Gastroesophageal sphincter (tissue), 4 donors: ENCODE data around the gene SCAANT1. TPM values are rescaled to one million over a fixed set of nuclear protein-coding genes. Genes with fewer than 3 reads are reported as not detected.

ENCODE experiments used
- ATAC-seq: fragments of 150-250 bp; one replicate; pipeline ENCODE4 v1.9.1; 2016; ENCODE audit warnings: mild to moderate bottlenecking, moderate library complexity
- H3K27ac ChIP-seq, 4 donors: fragments of 200-600 bp; sonication (generic) in 3 of 4; 1 replicate in 3 of 4; 2 replicates in 1 of 4; pipeline ENCODE4 v1.5.1; 2016 to 2019
- H3K27me3 ChIP-seq: fragments of 200-600 bp; sonication (generic); one replicate; pipeline ENCODE4 v1.5.1; 2019
- H3K36me3 ChIP-seq, 2 donors: fragments of 200-600 bp; sonication (generic); one replicate each; pipeline ENCODE4 v1.5.1; 2019; ENCODE audit warnings: control low read depth in 1 of 2
- H3K4me1 ChIP-seq, 3 donors: fragments of 200-600 bp; sonication (generic); 1 replicate in 2 of 3; 2 replicates in 1 of 3; pipeline ENCODE4 v1.5.1; 2016 to 2019; ENCODE audit warnings: control low read depth in 2 of 3
- H3K4me3 ChIP-seq, 2 donors: fragments of 200-600 bp; sonication (generic); one replicate each; pipeline ENCODE4 v1.5.1; 2019; ENCODE audit warnings: mild to moderate bottlenecking in 1 of 2, moderate library complexity in 1 of 2
- H3K9me3 ChIP-seq, 3 donors: fragments of 200-600 bp; sonication (generic); one replicate each; pipeline ENCODE4 v1.5.1; 2017 to 2019; ENCODE audit warnings: control low read depth in 2 of 3
- EP300 ChIP-seq: sonication (generic); formaldehyde crosslinking; IDR thresholded peaks from one replicate; pipeline ENCODE4 v1.6.1; 2017; ENCODE audit warnings: antibody characterized with exemption, mild to moderate bottlenecking
- POLR2A ChIP-seq, 2 donors: fragments of 450-650 bp; IDR thresholded peaks; one replicate each; pipeline ENCODE4 v1.6.1; 2017; ENCODE audit warnings: antibody characterized with exemption in 2 of 2, mild to moderate bottlenecking in 2 of 2, moderate library complexity in 1 of 2
- POLR2AphosphoS5 ChIP-seq: sonication (generic); formaldehyde crosslinking; IDR thresholded peaks from one replicate; pipeline ENCODE4 v1.6.1; 2017; ENCODE audit warnings: antibody characterized with exemption
- WGBS, 2 donors: methylation state at CpG; one replicate each; pipeline ENCODE4 v1.1.5; 2018; ENCODE audit warnings: low coverage in 1 of 2; 5-methylcytosine and 5-hydroxymethylcytosine counted together
- total RNA-seq, 4 donors: library from RNA; depleted of rRNA; stranded (reverse); fragments of >200 nt; gene quantifications; one replicate each; pipeline ENCODE4 v1.1.0, GENCODE V29; 2016
- TF ChIP-seq, protein P1 (sequence below), 4 experiments: fragments of 200-600 bp in 2 of 4; fragments of 450-650 bp in 2 of 4; sonication (generic) in 1 of 4; IDR thresholded peaks; one replicate each; pipeline ENCODE4 v1.5.1; 2017 to 2019; ENCODE audit warnings: antibody characterized with exemption in 4 of 4, mild to moderate bottlenecking in 2 of 4, moderate library complexity in 2 of 4

The SCAANT1 gene
- total RNA-seq, 4 donors from 2014 or later, result not detected

DNA sequence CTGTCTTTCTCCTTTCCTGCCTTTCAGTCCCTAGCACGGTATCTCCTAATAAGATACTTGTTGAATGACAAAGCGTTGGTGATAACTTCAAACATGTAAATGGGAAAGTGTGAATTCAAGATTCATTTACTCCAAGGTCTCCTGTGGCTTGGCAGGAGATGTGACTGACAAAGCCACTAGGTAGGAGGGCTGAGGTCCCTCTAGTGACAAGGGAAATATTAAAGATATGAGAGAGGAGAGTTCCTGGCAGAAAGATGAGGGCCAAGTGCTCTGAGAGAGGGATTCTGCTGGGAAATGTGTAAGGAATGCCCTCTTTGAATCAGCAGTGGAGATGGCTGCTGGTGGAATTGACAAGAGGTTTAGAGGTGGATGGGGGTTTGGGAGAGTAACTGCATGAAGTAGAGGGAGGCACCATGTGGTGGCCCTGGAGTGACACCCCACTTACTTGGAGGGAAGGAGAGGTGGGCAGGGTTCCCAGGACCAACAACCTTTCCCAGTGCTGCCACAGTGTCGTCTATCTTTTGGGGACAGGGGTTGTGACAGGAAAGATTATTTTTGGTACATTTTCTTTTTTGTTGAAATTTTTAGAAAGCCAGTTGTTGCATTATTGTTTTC is 43.0 kb upstream of the SCAANT1 start:
- Histone ChIP-seq H3K36me3 (peaks cover 0 to 11% of the 10 kb centered on the region in 2 donors), H3K27me3 (no peaks in the 10 kb centered on the region), H3K4me3 (no peak overlapping the region), H3K27ac (peak overlapping the region in 3 of 4 donors; percentile 16 to 31 (median 29)), H3K9me3 (no peaks in the 10 kb centered on the region), H3K4me1 (peaks cover 12 to 88% (median 15%) of the 10 kb centered on the region in 3 donors)
- no peak for ATAC-seq
- TF ChIP-seq, protein P1, sequence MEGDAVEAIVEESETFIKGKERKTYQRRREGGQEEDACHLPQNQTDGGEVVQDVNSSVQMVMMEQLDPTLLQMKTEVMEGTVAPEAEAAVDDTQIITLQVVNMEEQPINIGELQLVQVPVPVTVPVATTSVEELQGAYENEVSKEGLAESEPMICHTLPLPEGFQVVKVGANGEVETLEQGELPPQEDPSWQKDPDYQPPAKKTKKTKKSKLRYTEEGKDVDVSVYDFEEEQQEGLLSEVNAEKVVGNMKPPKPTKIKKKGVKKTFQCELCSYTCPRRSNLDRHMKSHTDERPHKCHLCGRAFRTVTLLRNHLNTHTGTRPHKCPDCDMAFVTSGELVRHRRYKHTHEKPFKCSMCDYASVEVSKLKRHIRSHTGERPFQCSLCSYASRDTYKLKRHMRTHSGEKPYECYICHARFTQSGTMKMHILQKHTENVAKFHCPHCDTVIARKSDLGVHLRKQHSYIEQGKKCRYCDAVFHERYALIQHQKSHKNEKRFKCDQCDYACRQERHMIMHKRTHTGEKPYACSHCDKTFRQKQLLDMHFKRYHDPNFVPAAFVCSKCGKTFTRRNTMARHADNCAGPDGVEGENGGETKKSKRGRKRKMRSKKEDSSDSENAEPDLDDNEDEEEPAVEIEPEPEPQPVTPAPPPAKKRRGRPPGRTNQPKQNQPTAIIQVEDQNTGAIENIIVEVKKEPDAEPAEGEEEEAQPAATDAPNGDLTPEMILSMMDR (IDR thresholded peaks at IDR 0.05), result no peak
- TF ChIP-seq POLR2AphosphoS5, result no peak
- TF ChIP-seq POLR2A (IDR thresholded peaks at IDR 0.05), result no peak
- TF ChIP-seq EP300, result no peak
- whole genome bisulfite sequencing, 2 donors, result 83 to 90% methylated on average over 2 to 3 of the region's 3 CpGs

DNA sequence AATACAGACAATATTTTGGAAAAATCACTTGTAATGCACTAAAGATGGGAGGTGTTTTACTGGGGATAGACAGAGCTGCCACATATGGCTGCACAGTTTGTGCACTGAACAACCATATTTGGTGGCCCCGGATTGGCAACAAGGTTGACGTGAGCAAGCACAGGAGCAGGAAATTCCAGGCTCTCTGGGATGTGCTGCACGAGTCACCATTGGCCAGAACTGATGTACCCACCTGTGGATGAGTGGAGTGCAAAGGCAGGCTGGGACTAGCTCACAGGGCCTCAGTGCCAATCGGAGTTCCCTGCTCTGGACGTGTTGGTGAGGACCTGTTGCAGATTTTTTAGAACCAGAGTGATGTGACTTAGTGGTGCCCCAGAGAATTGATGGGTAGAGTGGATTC is 42.0 kb upstream of the SCAANT1 start:
- Histone ChIP-seq H3K36me3 (peaks cover 0 to 11% of the 10 kb centered on the region in 2 donors), H3K27ac (peak overlapping the region in 2 of 4 donors; percentile 8 to 31), H3K4me1 (peaks cover 12 to 88% (median 12%) of the 10 kb centered on the region in 3 donors), H3K27me3 (no peaks in the 10 kb centered on the region), H3K4me3 (no peak overlapping the region), H3K9me3 (no peaks in the 10 kb centered on the region)
- TF ChIP-seq EP300 (no peak), POLR2A (IDR thresholded peaks at IDR 0.05) (no peak), POLR2AphosphoS5 (no peak)
- TF ChIP-seq, protein P1 (IDR thresholded peaks at IDR 0.05), result no peak
- 73 to 79% methylated on average over 3 of the region's 5 CpGs for WGBS, 2 donors
- no peak for ATAC-seq

DNA sequence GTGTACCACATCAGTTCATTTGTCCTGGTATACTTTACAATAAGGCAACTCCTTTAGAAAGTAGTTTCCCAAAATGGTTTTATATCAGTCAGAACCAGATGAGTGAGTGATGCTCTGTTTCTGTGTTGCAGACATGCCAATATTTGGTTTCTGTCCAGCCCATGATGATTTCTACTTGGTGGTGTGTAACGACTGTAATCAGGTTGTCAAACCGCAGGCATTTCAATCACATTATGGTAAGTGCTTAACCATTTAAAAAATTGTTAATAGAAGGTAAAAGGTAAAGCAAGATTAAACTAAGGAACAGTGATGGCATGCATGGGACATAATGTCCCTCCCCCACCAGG is 40.0 kb upstream of the SCAANT1 start:
- no peaks in the 10 kb centered on the region for H3K9me3 ChIP-seq
- ATAC-seq, result no peak
- no peak overlapping the region for H3K27ac ChIP-seq
- TF ChIP-seq EP300, result no peak
- peaks cover 12 to 87% (median 15%) of the 10 kb centered on the region in 3 donors for H3K4me1 ChIP-seq
- WGBS, 2 donors, result 70 to 81% methylated on average over 1 to 2 of the region's 2 CpGs
- H3K4me3 ChIP-seq, result no peak overlapping the region
- no peaks in the 10 kb centered on the region for H3K27me3 ChIP-seq
- H3K36me3 ChIP-seq, result peaks cover 0 to 11% of the 10 kb centered on the region in 2 donors

DNA sequence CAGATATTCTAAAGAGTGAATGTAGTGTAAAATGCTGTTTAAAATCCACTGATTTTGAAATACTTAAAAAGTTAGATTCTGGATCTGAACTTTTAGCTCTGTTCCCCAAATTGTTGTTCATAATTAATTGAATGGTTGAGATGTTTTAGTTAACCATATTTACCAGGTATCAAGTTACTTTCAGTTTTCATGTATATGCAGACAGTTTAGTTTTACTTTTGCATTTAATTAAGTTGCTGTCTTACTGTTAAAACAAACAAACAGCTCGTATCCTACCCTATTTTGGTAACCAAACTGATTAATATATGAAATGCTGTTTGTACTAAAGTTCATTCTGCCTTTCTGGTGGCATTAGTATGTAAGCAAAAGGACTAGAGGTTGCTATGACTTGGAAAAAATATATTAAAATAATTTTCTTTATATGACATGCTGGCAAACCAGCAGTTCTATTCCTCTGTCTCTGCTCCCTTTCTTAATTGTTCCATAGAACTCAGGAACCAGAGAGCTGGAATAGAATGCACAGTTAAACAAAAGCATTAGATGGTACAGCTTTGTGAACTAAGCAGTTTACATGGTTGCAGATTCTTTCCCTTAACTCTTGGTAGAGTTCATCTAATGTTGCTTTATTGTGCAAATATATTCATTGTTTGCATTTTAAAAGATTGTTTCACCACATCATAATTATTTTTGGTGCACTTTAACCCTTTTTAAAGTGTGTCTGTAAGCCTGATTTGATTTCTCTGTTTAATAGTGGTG is 39.5 kb upstream of the SCAANT1 start:
- H3K27ac ChIP-seq, result peak overlapping the region in 1 of 4 donors; percentile 7
- peaks cover 7 to 82% (median 15%) of the 10 kb centered on the region in 3 donors for H3K4me1 ChIP-seq
- no peaks in the 10 kb centered on the region for H3K27me3 ChIP-seq
- no peak for ATAC-seq
- no peak overlapping the region for H3K4me3 ChIP-seq
- H3K36me3 ChIP-seq, result peaks cover 0 to 11% of the 10 kb centered on the region in 2 donors
- WGBS, 2 donors, result 15 to 35% methylated on average over 1 of the region's 1 CpG
- H3K9me3 ChIP-seq, result no peaks in the 10 kb centered on the region
- TF ChIP-seq POLR2AphosphoS5 (no peak), POLR2A (IDR thresholded peaks at IDR 0.05) (no peak), EP300 (no peak)
- TF ChIP-seq, protein P1 (IDR thresholded peaks at IDR 0.05), result no peak

DNA sequence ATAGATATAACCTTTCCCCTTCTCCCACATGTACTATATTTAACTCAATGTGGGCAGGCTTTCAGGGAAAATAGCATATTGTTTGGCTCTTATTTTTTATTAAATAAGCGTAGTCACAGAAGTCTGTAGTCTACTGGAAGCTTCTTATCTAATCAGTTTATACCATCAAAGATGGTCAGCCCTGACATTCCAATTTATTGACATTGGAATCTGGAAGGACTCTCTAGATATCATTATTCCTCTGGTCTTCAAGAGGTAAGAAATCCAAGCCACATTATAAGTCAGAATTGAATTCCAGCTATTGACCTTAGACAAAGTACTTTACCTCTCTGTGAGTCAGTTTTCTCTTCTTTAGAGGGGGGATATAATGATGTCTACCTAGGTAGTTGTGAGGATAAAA is 38.5 kb upstream of the SCAANT1 start:
- Histone ChIP-seq H3K4me3 (no peak overlapping the region), H3K27me3 (no peaks in the 10 kb centered on the region), H3K9me3 (no peaks in the 10 kb centered on the region), H3K36me3 (peaks cover 0 to 9% of the 10 kb centered on the region in 2 donors), H3K4me1 (peaks cover 4 to 77% (median 15%) of the 10 kb centered on the region in 3 donors), H3K27ac (no peak overlapping the region)
- WGBS, 2 donors, result 56 to 78% methylated on average over 1 of the region's 1 CpG
- TF ChIP-seq, protein P1 (IDR thresholded peaks at IDR 0.05), result no peak
- TF ChIP-seq POLR2A (IDR thresholded peaks at IDR 0.05) (no peak), POLR2AphosphoS5 (no peak), EP300 (no peak)
- no peak for ATAC-seq
